ENCODE results near the gene LIX1L.

- TF ChIP-seq, protein P1, sequence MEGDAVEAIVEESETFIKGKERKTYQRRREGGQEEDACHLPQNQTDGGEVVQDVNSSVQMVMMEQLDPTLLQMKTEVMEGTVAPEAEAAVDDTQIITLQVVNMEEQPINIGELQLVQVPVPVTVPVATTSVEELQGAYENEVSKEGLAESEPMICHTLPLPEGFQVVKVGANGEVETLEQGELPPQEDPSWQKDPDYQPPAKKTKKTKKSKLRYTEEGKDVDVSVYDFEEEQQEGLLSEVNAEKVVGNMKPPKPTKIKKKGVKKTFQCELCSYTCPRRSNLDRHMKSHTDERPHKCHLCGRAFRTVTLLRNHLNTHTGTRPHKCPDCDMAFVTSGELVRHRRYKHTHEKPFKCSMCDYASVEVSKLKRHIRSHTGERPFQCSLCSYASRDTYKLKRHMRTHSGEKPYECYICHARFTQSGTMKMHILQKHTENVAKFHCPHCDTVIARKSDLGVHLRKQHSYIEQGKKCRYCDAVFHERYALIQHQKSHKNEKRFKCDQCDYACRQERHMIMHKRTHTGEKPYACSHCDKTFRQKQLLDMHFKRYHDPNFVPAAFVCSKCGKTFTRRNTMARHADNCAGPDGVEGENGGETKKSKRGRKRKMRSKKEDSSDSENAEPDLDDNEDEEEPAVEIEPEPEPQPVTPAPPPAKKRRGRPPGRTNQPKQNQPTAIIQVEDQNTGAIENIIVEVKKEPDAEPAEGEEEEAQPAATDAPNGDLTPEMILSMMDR (IDR thresholded peaks at IDR 0.05) = no peak
- no peak for TF ChIP-seq POLR2A (IDR thresholded peaks at IDR 0.05)
These were observed 36.7 kb upstream of the LIX1L start for GRCh38 chr1:145994391-145995120.
